HG02884 (cell line): ENCODE results near the gene NPAS3.

Experiments used
- ATAC-seq: cut with Tn5 transposase; IDR thresholded peaks from one replicate; pipeline ENCODE4 v1.9.1; 2021; ENCODE audit warnings: mild to moderate bottlenecking, moderate library complexity; ENCODE audit not compliant: unreplicated experiment

NPAS3 gene

DNA sequence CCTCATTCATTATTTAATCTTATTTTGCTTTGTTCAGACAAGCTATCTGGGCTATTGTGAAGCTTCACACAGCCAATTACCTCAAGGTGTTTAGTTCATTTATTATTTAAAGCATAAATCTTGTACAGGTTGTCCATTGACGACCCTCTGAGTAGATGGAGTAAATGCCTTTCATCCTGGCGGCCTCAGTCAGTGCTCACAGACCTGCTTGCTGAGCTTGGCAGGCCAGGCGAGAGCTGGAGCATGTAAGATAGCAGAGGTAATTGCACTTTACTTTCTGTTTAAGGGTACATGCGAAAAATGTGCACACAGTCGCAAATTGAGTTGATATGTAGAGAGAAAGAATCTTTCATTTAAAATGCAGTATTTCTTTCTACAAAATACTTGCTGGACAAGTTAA lies 224.4 kb downstream of the NPAS3 start:
- no peak for ATAC-seq

DNA sequence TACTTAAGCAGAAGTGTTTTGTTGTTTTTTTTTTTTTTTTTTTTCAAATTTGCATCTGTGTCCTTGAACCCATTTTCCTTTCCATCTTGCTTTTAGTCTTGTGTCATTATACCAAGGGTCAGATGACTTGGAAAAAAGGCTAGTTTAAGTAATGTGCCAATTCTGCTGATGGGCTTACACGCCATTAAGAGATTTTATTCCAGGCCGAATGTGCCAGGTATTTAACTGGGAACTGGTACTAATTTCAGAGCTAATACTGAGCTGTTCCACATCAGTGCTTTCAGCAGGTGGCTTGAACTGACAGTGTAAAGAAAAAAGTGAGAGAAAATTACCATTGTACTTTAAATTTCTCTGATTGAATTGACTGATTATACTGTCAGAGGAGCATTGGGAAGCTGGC lies 224.9 kb downstream of the NPAS3 start:
- ATAC-seq: no peak

DNA sequence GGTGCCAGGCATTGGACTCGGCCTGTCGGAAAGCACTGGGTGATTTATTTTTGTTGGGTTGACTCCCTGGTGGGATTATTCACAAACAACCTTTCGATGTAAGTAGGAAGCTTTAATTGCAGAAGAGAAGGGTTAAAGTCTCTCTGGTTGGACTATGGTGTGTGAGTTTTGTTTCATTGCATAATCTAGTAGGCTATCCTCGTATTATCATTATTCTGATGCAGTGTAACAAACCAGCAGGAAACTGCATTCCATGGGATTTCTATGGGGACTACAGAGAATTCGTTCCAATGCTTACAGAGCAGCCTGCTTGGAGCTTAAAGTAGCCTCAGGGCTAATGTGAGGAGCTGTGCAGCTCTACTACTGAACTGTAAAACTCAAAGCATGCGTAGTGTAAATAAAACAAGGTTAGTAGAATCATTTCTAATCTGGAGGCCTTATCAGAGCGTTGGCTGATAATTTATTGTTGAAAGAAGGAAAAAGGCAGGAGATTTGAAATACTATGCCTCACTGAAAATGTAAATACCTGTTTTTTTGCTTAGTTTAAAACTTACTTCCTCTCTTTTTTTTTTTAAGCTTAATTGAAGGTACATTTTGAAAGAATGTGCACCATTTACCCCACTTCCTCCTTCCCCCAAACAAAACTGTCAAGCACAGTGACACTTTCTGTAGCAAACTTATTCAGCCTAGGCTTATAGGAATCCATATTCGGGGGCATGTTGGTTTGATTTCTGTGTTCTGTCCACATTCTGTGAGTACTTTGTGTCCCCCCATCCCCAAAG lies 226.7 kb downstream of the NPAS3 start:
- ATAC-seq: no peak

DNA sequence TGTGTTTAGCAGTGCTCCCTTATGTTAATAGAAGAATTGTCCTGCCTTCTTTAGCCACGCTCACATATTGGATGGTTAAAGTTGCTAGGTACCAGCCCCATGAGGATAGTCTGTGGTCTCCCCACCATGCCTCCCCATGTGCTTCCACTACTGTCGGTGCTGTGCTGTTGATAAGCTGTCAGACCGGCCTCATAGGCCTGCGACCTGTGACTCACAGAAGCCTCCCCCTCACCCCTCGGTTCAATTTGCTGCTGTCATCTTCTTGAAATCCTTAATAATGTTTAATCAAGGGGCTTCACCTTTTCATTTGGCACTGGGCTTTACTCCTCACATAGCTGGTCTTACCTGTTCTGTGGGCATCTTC lies 227.2 kb downstream of the NPAS3 start:
- ATAC-seq: no peak

DNA sequence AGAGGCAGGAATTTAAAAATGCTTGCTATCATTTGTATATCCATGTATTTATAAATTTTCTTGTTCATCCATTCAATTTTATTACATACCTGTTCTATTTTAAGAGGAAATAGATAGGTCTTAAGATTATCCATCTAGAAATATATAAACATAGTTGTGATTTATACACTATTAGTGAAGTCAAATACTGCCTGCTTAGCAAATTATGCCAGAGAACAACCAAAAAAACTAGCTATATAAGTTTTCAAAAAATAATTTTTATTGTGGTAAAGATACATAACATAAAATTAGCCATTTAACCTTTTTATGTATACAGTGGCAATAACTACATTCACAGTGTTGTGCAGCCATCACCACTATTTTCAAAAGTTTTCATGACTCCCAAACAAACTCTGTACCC lies 237.3 kb downstream of the NPAS3 start:
- ATAC-seq: no peak

DNA sequence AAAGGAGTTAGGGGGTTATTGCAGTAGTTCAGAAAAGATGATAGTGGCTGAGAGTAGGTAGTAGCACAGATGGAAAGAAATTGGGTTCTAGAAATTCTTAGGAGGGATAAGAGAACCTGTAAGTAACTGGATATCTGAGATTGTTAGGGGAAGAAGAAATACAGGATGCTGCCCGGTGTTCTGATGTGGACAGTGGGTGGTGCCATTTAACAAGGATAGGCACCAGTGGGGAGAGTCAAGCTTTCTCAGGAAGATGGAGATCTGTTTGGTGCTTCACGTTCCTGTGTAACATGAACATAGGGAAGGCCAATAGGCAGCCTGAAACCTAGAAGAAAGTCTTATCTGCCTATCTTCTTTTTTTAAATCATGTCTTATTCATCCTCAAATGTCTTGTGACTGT lies 245.9 kb downstream of the NPAS3 start:
- ATAC-seq: no peak

DNA sequence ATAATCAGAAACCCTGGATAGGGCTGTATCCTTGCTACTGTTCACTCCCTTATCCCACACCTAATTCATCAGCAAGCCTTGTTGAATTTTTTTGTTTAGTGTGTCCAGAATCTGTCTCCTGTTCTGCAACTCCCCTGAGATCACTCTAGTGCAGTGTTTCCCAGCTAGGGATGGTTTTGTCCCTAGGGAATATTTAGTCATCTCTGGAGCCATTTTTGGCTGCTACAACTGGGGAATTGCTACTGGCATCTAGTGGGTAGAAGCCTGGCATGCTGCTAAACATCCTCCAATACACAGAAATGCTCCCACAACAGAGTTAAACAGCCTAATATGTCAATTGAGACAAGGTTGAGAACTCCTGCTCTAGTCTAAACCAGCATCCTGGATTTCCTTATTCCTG lies 248.0 kb downstream of the NPAS3 start:
- no peak for ATAC-seq

DNA sequence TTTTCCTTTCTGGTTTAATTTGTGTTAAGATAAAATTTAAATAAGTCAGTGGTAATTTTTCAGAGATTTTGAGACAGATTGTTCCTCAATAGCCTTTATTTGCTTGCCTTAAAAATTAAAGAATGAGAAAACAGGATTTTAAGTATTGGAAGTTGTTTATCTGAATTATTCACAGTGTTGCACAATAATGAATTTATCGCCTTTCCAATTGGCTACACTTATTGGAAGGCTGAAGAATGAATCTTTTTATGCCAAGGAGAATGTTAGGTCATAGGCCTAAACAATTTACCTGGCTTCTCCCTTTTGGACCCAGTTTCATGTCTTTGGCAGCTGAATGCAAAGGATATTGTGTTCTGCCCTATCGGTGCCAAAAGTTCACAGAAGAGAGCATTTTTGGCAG lies 250.2 kb downstream of the NPAS3 start:
- no peak for ATAC-seq

DNA sequence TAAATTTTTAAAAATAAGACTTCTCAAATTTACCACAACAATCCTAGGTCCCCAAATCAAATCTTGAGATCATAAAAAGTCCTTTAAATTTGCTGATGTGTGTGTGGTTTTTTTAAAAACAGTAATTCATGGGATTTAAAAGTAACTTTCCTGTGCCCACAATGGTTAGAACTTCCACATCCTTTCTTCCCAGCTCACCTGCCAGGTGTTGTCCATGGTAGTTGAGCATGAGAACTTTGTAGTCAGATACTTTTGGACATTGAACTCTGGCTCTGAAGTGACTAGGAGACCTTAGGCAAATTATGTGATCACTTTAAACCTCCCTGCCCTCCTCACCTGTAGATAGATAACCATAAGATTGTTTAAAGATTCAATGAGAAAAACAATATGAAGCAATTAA lies 253.2 kb downstream of the NPAS3 start:
- no peak for ATAC-seq

DNA sequence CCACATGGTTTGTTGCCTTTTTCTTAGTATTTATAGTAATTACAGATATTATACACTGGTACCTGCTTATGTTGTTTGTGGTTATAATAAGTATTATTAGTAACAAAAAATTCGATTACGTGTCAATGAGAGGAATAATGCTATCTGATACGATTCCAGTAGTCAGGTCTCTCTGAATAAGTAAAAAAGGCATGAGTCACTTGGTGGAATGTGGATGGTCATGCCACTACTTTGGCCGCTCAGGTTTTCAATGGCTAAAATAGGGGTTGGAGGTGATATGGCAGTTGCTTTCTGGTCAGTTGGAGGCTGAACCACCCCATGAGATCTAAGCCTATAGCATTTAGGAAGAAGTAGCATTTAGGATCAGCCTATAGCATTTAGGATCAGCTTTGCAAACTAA lies 255.9 kb downstream of the NPAS3 start:
- ATAC-seq: no peak

DNA sequence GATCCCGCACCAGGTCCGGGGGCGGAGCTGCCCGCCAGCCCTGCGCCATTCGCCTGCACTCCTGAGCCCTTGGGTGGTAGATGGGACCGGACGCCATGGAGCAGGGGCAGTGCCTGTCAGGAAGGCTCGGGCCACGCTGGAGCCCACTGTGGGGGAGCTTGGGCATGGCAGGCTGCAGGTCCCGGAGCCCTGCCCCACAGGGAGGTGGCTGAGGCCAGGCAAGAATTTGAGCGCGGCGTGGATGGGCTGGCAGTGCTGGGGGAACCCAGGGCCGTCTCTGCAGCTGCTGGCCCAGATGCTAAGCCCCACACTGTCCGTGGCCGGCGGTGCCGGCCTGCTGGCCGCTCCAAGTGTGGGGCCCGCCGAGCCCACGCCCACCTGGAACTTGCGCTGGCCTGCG lies 260.0 kb downstream of the NPAS3 start:
- ATAC-seq: no peak

DNA sequence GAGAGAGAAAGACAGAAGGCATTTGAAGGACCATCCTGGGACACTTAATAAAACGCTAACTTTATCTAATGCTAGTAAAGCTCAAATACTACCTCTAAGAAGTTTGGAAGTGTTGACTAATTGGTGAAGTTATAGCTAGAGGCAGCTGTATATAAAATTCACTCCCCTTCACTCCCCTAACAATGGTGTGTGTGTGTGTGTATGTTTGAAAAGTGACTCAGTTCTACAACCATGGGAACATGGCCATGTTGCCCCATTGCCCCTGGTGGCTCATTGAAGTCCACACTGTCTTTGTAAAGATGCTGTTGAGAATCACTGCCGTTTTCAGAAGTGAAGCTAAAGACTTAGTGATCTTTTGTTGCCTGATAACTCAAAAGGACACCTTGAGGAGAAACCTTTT lies 262.4 kb downstream of the NPAS3 start:
- no peak for ATAC-seq

DNA sequence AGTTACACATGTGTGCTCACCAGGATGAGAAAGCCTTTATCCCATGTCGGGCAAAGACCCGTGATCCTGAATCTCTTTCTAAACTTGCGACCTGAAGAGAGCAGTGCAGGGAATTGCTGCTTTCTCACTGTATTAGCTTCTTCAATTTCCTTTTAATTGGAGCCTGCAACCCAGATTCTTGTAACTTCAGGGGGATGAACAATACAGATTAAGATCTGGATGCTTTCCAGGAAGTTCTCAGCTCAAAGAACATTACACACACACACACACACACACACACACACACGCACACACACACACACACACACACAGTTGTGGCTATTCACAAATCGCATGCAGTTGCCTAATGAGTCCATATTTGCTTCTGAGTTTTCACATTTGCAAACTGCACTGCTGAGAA lies 268.3 kb downstream of the NPAS3 start:
- ATAC-seq: no peak

DNA sequence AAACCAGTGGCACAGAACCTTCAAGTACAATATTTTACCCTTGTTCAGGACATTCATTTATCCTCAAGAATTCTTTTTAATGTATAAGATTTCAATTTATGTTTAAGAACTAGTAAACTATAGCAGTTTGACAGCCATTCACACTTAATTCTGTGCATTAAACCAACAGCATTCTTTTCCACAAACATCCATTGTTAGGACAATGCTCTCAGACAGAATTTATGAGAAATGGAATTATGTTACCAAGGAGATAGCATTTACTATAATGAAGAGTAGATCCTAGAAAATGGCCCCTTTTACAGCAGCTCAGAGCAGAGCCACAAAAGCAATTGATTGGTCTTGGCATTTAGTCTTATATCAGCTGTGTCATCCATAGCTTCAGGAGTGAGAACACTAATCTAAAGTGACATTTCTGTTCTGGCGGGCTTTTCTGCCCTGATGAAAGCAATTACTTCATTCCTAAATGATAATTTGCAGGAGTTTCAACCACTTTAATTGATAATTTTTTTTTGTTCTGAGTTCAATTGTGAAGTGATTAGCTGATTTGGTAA lies 268.9 kb downstream of the NPAS3 start:
- ATAC-seq: no peak

DNA sequence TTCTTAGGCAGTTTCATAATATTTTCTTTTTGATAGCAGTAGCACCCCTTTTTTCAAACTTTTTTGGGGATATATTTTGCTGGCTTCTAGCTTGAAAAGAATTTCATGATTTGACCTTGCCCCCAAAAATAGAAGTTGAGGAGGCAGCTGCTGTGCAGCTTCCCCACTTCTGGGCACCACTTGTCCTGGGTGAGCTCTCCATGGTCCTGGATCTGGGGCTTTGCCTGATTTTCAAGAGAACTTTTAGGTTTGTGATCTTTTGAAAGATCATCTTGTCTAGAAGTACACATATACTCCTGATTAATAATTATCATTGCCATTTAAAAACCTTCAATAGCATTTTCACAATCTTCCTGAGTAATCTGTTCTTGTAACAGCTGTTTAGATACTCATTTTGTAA lies 271.6 kb downstream of the NPAS3 start:
- ATAC-seq: no peak

DNA sequence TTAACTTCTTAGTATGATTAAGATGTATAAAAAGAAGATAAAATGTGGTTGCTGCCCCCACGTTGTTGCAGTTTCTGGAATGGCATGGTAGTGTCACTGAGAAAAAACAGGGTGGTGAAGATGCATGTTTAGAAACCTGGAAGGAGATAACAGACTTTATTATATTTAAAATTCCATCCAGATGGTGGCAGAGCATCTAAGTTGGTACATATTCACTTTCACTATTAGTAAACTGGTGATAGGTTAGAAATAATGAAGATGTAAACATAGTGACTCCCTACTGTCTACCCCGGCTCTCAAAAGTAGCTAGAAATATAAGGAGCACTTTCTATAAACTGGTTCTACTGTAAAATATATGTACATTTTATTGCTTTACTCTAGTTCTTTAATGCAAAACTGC lies 279.3 kb downstream of the NPAS3 start:
- no peak for ATAC-seq

DNA sequence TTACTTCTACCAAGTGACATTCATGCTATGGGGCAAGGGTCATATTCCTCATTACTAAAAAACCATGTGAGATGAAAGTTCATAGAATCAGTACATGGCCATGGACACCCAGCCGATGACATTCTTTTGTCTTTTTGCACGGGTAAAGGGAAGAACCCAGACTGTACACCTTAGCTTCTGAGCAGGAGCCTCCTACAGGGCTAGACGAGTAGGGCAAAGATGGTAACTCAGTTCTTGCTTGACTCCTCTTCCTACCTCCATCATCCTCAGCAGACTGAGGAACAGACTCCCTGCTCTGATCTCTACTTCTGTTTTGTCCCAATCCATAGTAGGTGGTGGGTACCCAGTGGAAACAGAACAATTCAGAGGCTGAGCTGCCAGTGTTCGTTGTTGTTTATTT lies 281.3 kb downstream of the NPAS3 start:
- ATAC-seq: no peak

DNA sequence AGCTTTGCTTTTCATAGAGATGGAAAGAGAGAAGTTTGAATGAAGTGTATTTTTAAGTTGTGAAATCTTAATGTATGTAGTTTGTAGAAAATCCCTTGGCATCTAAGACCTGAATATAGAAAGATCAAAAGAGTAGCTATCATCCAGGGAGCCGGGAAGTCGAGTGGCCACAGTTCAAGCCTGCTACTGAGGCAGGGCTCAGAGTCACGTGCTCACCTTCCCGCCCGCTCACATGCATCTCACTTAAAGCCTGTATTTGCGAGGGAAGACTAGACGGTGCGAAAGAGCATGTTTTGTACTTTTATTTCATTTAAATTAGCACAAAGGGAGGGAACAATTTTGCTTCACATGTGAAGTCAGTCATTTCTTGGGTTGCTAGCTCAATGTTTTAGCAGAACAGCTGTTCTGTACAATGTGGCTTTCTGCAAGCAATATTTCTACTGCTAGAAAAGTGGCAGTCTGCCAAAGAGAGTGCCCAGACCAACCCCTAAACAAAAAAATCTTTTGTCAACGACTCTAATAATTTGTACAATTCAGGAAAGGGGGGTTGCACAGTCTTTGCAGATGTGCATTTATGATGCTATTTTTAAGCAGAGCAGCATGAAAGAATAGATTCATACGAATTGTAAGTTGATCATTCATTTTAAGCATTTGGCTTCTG lies 290.7 kb downstream of the NPAS3 start:
- ATAC-seq: no peak

DNA sequence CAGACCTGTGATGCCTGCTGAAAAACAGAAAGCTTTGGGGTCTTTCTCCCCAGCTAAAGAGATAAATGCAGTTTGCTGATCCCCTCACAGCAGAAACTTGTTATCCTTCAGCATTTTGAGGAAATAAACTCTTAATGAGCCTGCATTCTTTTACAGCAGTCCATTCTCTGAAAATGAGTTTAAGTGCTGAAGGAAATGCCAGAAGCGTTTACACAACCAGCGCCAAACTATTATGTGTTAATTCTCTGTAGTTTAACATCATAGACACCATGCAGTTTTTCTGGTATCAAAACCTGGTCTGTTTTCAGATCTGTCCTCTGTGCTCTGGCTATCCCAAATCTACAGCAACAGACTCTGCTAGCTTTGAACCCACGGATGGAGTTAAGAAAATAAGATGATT lies 291.3 kb downstream of the NPAS3 start:
- ATAC-seq: no peak

DNA sequence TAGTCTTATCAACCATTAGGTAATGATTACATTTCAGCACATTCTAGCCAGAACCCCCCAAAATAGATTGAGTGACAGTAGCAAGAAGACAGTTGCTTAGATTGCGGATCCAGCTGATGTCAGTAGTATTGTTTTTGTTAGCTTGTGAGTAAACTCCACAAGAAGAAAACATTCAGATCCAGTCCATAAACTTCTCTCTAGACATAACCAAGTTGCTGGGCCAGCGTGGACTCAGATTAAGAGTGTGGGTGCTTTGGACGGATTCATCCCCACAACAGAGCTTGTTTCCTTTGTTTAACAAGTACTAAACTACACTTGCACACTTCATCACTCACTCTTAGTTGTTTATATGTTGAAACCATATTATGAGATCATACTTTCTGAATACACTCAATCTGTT lies 293.4 kb downstream of the NPAS3 start:
- ATAC-seq: no peak

DNA sequence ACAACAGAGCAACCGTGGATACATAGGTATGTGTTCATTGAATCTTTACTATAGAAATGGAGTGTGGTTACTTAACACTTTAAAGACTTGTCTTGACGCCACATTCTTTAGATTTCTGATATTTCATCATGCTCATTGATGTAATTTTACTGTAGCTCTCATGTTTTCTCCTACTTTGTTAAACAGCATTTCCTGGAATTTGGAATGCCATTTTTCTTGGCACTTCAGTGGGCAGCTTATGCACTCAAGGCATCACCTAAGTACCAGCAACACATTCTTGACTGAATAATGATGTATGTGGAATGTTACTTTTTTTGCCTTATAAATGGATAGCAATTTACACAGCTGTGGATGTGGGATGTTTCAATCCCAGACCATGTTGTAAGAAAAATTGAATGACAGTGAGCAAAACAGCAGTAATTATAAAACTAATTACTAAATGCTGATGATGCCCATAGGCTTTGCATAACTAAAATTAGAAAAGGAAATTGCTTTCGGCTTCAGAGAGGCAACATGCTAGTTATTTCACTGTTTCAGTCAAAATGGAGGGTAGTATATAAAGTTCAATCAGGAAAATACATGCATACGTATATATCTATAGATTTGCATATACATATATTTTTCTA lies 298.5 kb downstream of the NPAS3 start:
- no peak for ATAC-seq

DNA sequence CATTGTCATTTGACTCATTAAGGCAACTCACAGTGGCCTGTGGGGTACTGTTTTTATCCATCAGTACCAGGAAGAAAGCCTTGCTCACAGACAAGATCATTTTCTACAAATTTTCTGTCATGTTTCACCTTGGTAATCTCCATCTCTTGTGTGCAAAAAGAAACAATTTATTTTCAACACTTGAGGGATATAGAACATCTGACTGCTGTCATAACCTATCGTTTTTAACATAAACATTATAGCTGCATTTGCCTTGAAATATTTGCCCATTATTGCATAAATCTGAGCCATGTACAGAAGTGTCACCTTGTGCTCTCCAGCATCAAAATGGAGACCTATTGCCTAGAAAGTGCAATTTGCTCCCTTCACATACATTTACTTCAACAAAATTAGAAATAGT lies 300.8 kb downstream of the NPAS3 start:
- ATAC-seq: no peak
